ENCODE data around the gene PCSK5. TPM values are rescaled to one million over a fixed set of nuclear protein-coding genes. Genes with fewer than 3 reads are reported as not detected.

Gene PCSK5
- total and polyA plus RNA-seq, 2 of the 8 experiments (the other 6 are each of a cell fraction or from before 2014, with no cell fraction given) = 5.5 to 10.7 TPM

GRCh38 chr9:75907329-75907728, 16.9 kb downstream of the PCSK5 start:
- no peak overlapping the region for H2BK20ac ChIP-seq (ENCODE audit: low read length)
- H4K5ac ChIP-seq (ENCODE audit: insufficient read length, low read depth, low read length) = no peak overlapping the region
- no peaks in the 10 kb centered on the region for H3K36me3 ChIP-seq (ENCODE audit: control insufficient read depth in 2 of 4, insufficient read depth in 4 of 4, low read length in 3 of 4)
- H4K8ac ChIP-seq (ENCODE audit: extremely low read depth, insufficient read depth, low read length) = no peak overlapping the region
- peaks cover 0 to 2% of the 10 kb centered on the region in 2 experiments for H4K20me1 ChIP-seq (replicated peaks in 1 of 2; ENCODE audit: control insufficient read depth in 1 of 2, insufficient read depth in 2 of 2, low read length in 2 of 2)
- no peak overlapping the region for H2AK5ac ChIP-seq (ENCODE audit: low read depth, low read length)
- no peak overlapping the region for H4K91ac ChIP-seq (replicated peaks; ENCODE audit: insufficient read length, low read length)
- no peaks in the 10 kb centered on the region for H3K23me2 ChIP-seq (ENCODE audit: low read depth, low read length)
- H3K4me3 ChIP-seq (ENCODE audit: extremely low read depth in 1 of 4, insufficient read depth in 2 of 4, low read depth in 3 of 4, low read length in 4 of 4) = no peak overlapping the region
- no peak overlapping the region for H2BK12ac ChIP-seq (ENCODE audit: low read depth, low read length)
- FAIRE-seq = no peak
- H3K9ac ChIP-seq (replicated peaks in 1 of 4; ENCODE audit: extremely low read depth in 1 of 4, low read depth in 3 of 4, low read length in 3 of 4) = no peak overlapping the region
- H2AFZ ChIP-seq (ENCODE audit: low read length) = no peak overlapping the region
- peaks cover 0 to 6% (median 2%) of the 10 kb centered on the region in 4 experiments; a peak in 1 of 7 replicates for H3K4me1 ChIP-seq (replicated peaks in 1 of 4; ENCODE audit: control insufficient read depth in 3 of 4, insufficient read depth in 4 of 4, low read length in 3 of 4)
- H3K27me3 ChIP-seq (replicated peaks in 1 of 4; ENCODE audit: control insufficient read depth in 3 of 4, extremely low read depth in 1 of 4, insufficient read depth in 3 of 4, low read length in 3 of 4) = no peaks in the 10 kb centered on the region
- ChIA-PET POLR2A (ENCODE audit: partially characterized antibody) (no interaction called here), CTCF (ENCODE audit: partially characterized antibody) (no interaction called here)
- DNase-seq (ENCODE audit: low read depth in 1 of 2, low spot score in 2 of 2) = no peak
- peaks cover 0 to 76% of the 10 kb centered on the region in 2 experiments; a peak in 2 of 4 replicates for H3K79me2 ChIP-seq (ENCODE audit: control insufficient read depth in 1 of 2, insufficient read depth in 2 of 2, low read length in 2 of 2)
- H2BK15ac ChIP-seq (ENCODE audit: low read length) = no peak overlapping the region
- WGBS, 2 experiments (ENCODE audit: extremely low coverage in 1 of 2, insufficient coverage in 1 of 2, insufficient read length in 1 of 2, insufficient replicate concordance in 2 of 2, low coverage in 1 of 2, low lambda C conversion rate in 2 of 2, missing lambda C conversion rate in 1 of 2) = 91% methylated on average over 3 of the region's 3 CpGs; no CpG with 5 or more reads in 1 of the 2 experiments
- H2BK120ac ChIP-seq (replicated peaks; ENCODE audit: low read depth, low read length) = no peak overlapping the region
- TF ChIP-seq ATF3 (IDR thresholded peaks at IDR 0.05; ENCODE audit: insufficient read depth, low read depth, low read length) (no peak), MAFK (IDR thresholded peaks at IDR 0.05; ENCODE audit: low read depth, low read length) (no peak), SP4 (IDR thresholded peaks at IDR 0.05; ENCODE audit: low read length) (no peak), CTBP2 (IDR thresholded peaks at IDR 0.05; ENCODE audit: borderline replicate concordance, insufficient read depth, insufficient read length, low read length) (no peak), ASH2L (IDR thresholded peaks at IDR 0.05; ENCODE audit: low read length) (no peak), SAP30 (IDR thresholded peaks at IDR 0.05; ENCODE audit: insufficient read depth, insufficient replicate concordance, low read length) (no peak), EGR1 (IDR thresholded peaks at IDR 0.05; ENCODE audit: borderline replicate concordance, low read depth, low read length) (no peak), RAD21 (IDR thresholded peaks at IDR 0.05 in 1 of 2, conservative IDR thresholded peaks at IDR 0.05 in 1 of 2; ENCODE audit: low read depth in 2 of 2, low read length in 2 of 2) (no peak), JUND (IDR thresholded peaks at IDR 0.05; ENCODE audit: low read length) (no peak), FOSL1 (IDR thresholded peaks at IDR 0.05; ENCODE audit: insufficient read depth, low read depth, low read length) (no peak), RFX5 (IDR thresholded peaks at IDR 0.05; ENCODE audit: borderline replicate concordance, low read depth, low read length) (no peak), SUZ12 (IDR thresholded peaks at IDR 0.05; ENCODE audit: low read length) (no peak)
- no peak overlapping the region for H3K18ac ChIP-seq (ENCODE audit: extremely low read depth, low read length)
- no peak overlapping the region for H3K27ac ChIP-seq (ENCODE audit: low read depth, low read length)
- no peak overlapping the region for H3K4me2 ChIP-seq (ENCODE audit: insufficient read depth in 1 of 2, low read depth in 2 of 2, low read length in 2 of 2)
- H3K56ac ChIP-seq (replicated peaks; ENCODE audit: insufficient read length, low read depth, low read length) = no peak overlapping the region
- no peaks in the 10 kb centered on the region for H3K9me3 ChIP-seq (ENCODE audit: insufficient read depth in 2 of 2, low read depth in 1 of 2, low read length in 1 of 2)
- peaks cover 5% of the 10 kb centered on the region; the same call in 1 of the 2 replicates for H3K79me1 ChIP-seq (ENCODE audit: low read depth, low read length)
- no peak overlapping the region for H3K4ac ChIP-seq (replicated peaks; ENCODE audit: insufficient read length, low read depth, low read length)
- H3K14ac ChIP-seq (ENCODE audit: insufficient read length) = no peak overlapping the region
- H3K23ac ChIP-seq (ENCODE audit: insufficient read length) = no peak overlapping the region
- H2BK5ac ChIP-seq (ENCODE audit: low read depth, low read length) = no peak overlapping the region
